K562 (cell line): ENCODE measurements around the gene TSTD1. TPM values are rescaled to one million over a fixed set of nuclear protein-coding genes. Genes with fewer than 3 reads are reported as not detected.

ENCODE experiments used
- FUS ChIP-seq: fragments of 200-400 bp; formaldehyde crosslinking; optimal IDR thresholded peaks from 2 replicates; pipeline ENCODE3; 2017; ENCODE audit warnings: low read depth, low read length
- JUND ChIP-seq, 2 experiments: IDR thresholded peaks; 2 replicates in 1 of 2; 3 replicates in 1 of 2; pipeline ENCODE4 v1.6.1; 2011; ENCODE audit warnings: borderline replicate concordance in 2 of 2, low read depth in 2 of 2, low read length in 2 of 2, improper control_type of control experiment in 1 of 2, missing biosample characterization in 1 of 2, missing genetic modification characterization in 1 of 2, missing genetic modification reagents in 1 of 2
- MGA ChIP-seq: fragments of 450-650 bp; IDR thresholded peaks from 2 replicates; pipeline ENCODE4 v1.6.1; 2016; ENCODE audit warnings: mild to moderate bottlenecking, moderate library complexity
- MYNN ChIP-seq, 2 experiments: sonication (generic); formaldehyde crosslinking in 1 of 2; IDR thresholded peaks; 2 replicates each; pipeline versions ENCODE4 v1.5.0 to v1.6.1; 2016 to 2020; ENCODE audit warnings: antibody characterized with exemption in 1 of 2, missing genetic modification reagents in 1 of 2
- PKNOX1 ChIP-seq: fragments of 450-650 bp; IDR thresholded peaks from 2 replicates; pipeline ENCODE4 v1.6.1; 2016
- THRB ChIP-seq: fragments of 450-650 bp; formaldehyde crosslinking; conservative IDR thresholded peaks from 2 replicates; pipeline ENCODE4 v1.4.0; 2022; ENCODE audit warnings: mild to moderate bottlenecking, missing genetic modification characterization
- ZNF518B ChIP-seq: fragments of 250-450 bp; sonication (Bioruptor Pico); IDR thresholded peaks from 2 replicates; pipeline ENCODE4 v1.5.0; 2021; ENCODE audit warnings: mild to moderate bottlenecking, moderate library complexity
- ZNF589 ChIP-seq: fragments of 200-800 bp; sonication (Bioruptor generic); IDR thresholded peaks from 2 replicates; pipeline ENCODE4 v1.6.1; 2016; ENCODE audit warnings: low read depth, missing genetic modification characterization, missing compliant biosample characterization
- polyA plus RNA-seq, 8 experiments: library from polyadenylated mRNA; depleted of rRNA in 4 of 8; stranded (reverse) in 5 of 8; unstranded in 3 of 8; fragments of >200 nt; fragmentation: Nextera tagmentation in 2 of 8; fragmentation: Illumina TruSeq in 1 of 8; extraction: Ambion mirVana in 2 of 8; extraction: Trizol in 1 of 8; gene quantifications; 2 replicates each; pipeline versions ENCODE4 v1.2.1 to v1.2.3, GENCODE V29; 2011 to 2014; ENCODE audit warnings: inconsistent platforms in 1 of 8, missing spikeins in 1 of 8
- total RNA-seq, 7 experiments: library from RNA; depleted of rRNA in 6 of 7; stranded (reverse); fragments of >200 nt in 6 of 7; fragmentation: Illumina TruSeq in 2 of 7; extraction: Trizol in 2 of 7; gene quantifications; 2 replicates each; pipeline versions ENCODE4 v1.2.1 to v1.2.3, GENCODE V29; 2011 to 2021; ENCODE audit warnings: low replicate concordance in 1 of 7

The TSTD1 gene
- total and polyA plus RNA-seq, 9 of the 15 experiments (the other 6 are each of a cell fraction or from before 2014, with no cell fraction given), result 0.23 to 0.53 TPM; not detected in 7

- TF ChIP-seq MGA (peak; percentile 36), FUS (no peak), PKNOX1 (peak; percentile 58), MYNN (IDR thresholded peaks at IDR 0.05) (0 out of 2 replicates have a peak, but pooled peaks have one; percentile 17), MYNN (CRISPR knock-in tag; IDR thresholded peaks at IDR 0.05) (no peak), ZNF518B (no peak), THRB (CRISPR knock-in tag) (no peak), JUND (IDR thresholded peaks at IDR 0.05; ENCODE audit: borderline replicate concordance, low read depth, low read length) (peak; percentile 69; the same call in 1 of the 2 replicates), JUND (tag; IDR thresholded peaks at IDR 0.05; ENCODE audit: borderline replicate concordance, low read depth, low read length) (peak; percentile 23; the same call in 1 of the 3 replicates), ZNF589 (no peak)
Observed at GRCh38 chr1:161052899-161053298, 14.1 kb upstream of the TSTD1 start (continued).
